Nephron progenitor cell (in vitro differentiated cells): ENCODE data around the gene MERTK.
"Not testable (repeated sequence)": the region's sequence is repeated elsewhere in the genome, so short reads cannot be mapped to it uniquely, and the experiment has no call there.

Source experiments
- DNase-seq: peaks from one replicate; pipeline ENCODE4 v3.0.0; 2021
- H3K27ac Mint-ChIP-seq: 2 replicates; pipeline ENCODE4 v1.8.0; 2021; ENCODE audit warnings: mild to moderate bottlenecking, moderate library complexity, mixed read lengths
- H3K27me3 Mint-ChIP-seq: 2 replicates; pipeline ENCODE4 v1.8.0; 2021; ENCODE audit warnings: mild to moderate bottlenecking, low read depth, mixed read lengths; ENCODE audit not compliant: poor library complexity
- H3K36me3 Mint-ChIP-seq: 2 replicates; pipeline ENCODE4 v1.8.0; 2021; ENCODE audit warnings: low read depth, mixed read lengths
- H3K4me1 Mint-ChIP-seq: 2 replicates; pipeline ENCODE4 v1.8.0; 2021; ENCODE audit warnings: mixed read lengths
- H3K4me3 Mint-ChIP-seq: 2 replicates; pipeline ENCODE4 v1.8.0; 2021; ENCODE audit warnings: mild to moderate bottlenecking, moderate library complexity, mixed read lengths
- H3K9me3 Mint-ChIP-seq: 2 replicates; pipeline ENCODE4 v1.8.0; 2021; ENCODE audit warnings: mild to moderate bottlenecking, moderate library complexity, mixed read lengths
- TF ChIP-seq, protein P1 (sequence below): fragments of 200-600 bp; sonication (generic); IDR thresholded peaks from 2 replicates; pipeline ENCODE4 v1.5.0; 2021; ENCODE audit warnings: antibody characterized with exemption

Gene MERTK

DNA sequence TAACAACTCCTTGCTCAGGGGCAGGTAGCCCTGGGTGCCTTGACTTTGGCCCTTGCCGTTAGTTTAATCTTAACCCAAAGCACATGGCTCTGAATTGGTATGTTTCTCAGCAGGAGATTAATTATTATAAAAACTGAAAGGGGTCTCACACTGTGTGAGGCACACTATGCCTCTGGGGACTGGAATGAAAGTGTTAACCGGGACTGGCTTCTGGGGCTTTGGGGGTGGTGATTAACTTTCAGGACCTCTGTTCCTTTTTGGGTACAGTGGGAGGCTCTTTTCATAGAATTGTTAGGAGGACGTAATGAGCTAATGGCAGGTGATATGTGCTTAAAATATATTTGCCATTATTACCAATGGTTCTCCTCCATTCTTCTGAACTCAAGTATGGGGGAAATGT lies 5.1 kb downstream of the MERTK start:
- DNase-seq, result no peak
- TF ChIP-seq, protein P1, sequence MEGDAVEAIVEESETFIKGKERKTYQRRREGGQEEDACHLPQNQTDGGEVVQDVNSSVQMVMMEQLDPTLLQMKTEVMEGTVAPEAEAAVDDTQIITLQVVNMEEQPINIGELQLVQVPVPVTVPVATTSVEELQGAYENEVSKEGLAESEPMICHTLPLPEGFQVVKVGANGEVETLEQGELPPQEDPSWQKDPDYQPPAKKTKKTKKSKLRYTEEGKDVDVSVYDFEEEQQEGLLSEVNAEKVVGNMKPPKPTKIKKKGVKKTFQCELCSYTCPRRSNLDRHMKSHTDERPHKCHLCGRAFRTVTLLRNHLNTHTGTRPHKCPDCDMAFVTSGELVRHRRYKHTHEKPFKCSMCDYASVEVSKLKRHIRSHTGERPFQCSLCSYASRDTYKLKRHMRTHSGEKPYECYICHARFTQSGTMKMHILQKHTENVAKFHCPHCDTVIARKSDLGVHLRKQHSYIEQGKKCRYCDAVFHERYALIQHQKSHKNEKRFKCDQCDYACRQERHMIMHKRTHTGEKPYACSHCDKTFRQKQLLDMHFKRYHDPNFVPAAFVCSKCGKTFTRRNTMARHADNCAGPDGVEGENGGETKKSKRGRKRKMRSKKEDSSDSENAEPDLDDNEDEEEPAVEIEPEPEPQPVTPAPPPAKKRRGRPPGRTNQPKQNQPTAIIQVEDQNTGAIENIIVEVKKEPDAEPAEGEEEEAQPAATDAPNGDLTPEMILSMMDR, result no peak
- Mint-ChIP-seq H3K36me3 (no peaks in the 10 kb centered on the region), H3K27me3 (peaks cover 27% of the 10 kb centered on the region), H3K27ac (no peak overlapping the region), H3K9me3 (no peaks in the 10 kb centered on the region), H3K4me3 (no peak overlapping the region), H3K4me1 (peaks cover 36% of the 10 kb centered on the region)

DNA sequence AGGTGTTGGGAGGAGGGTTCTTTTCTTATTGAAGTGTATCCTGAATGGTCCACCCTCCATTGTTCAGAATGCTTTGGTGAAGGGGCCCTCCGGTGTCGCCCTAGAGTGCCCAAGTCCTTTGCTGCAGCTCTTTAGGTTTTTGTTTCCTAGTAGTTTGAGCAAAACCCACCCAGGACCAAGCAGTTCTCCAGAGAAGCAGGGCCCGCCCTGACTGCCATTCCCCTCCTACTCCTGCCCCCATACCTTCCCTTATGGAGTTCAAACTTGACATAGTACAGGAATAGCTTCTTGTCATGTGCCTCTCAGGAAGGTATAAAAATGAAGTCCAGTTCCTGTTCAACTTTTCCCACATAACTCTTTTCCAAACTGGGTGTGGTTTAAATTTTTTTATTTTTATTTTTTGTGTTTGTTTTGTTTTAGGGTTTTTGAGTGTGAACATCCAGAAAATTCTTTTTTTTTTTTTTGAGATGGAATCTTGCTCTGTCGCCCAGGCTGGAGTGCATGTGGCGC lies 5.6 kb downstream of the MERTK start:
- no peak overlapping the region for H3K4me3 Mint-ChIP-seq
- H3K4me1 Mint-ChIP-seq, result peaks cover 40% of the 10 kb centered on the region
- peaks cover 29% of the 10 kb centered on the region for H3K27me3 Mint-ChIP-seq
- DNase-seq, result no peak
- no peaks in the 10 kb centered on the region for H3K36me3 Mint-ChIP-seq
- no peaks in the 10 kb centered on the region for H3K9me3 Mint-ChIP-seq
- TF ChIP-seq, protein P1, result no peak
- no peak overlapping the region for H3K27ac Mint-ChIP-seq

DNA sequence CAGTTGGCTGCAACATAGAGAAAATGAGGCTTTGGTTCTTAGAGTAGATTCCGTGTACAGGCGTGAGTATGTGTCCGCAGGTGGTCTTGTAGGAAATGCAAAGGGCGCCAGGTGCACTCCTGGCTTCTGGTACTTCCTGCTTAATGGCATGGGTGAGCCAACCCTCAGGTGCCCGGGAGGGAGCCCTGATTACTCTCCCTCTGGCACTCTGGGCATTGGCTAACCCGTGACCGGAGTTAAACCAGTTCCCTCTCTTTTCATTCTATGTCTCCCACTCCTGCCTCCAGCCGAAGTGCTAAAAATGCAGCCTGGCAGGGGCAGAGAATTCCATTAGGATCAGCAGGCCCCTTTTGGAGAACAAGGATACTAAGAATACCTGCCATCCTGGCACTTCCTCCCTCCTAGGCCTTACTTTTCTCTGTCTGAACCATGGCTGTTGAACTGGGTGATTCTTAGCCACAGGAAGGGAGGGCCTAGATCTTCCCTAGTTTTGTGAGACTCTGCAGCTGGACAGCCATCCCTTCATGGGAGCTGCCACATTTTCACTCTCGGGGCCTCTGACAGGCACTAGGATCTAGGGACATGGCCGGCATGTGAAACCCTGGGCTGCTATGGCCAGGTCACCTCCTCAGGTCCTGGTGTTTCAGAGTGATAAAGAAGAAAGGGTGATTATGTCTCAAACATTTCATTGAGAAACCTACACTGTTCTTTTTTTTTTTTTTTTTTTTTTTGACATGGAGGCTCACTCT lies 6.5 kb downstream of the MERTK start:
- DNase-seq, result no peak
- no peaks in the 10 kb centered on the region for H3K36me3 Mint-ChIP-seq
- H3K9me3 Mint-ChIP-seq, result no peaks in the 10 kb centered on the region
- H3K27me3 Mint-ChIP-seq, result peaks cover 23% of the 10 kb centered on the region
- H3K4me3 Mint-ChIP-seq, result no peak overlapping the region
- no peak overlapping the region for H3K27ac Mint-ChIP-seq
- H3K4me1 Mint-ChIP-seq, result peaks cover 40% of the 10 kb centered on the region
- TF ChIP-seq, protein P1, result no peak

DNA sequence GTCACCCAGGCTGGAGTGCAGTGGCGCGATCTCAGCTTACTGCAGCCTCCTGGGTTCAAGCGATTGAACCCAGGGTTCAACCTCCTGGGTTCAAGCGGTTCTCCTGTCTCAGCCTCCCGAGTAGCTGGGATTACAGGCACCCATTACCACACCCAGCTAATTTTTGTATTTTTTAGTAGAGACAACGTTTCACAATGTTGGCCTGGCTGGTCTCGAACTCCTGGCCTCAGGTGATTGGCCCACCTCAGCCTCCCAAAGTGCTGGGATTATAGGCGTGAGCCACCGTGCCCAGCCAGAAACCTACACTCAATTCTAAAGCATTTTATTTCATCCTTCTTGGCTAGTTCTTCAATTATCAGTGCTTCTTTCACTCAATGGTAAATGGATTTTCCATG lies 7.1 kb downstream of the MERTK start:
- Mint-ChIP-seq H3K27me3 (peaks cover 17% of the 10 kb centered on the region), H3K4me1 (peaks cover 40% of the 10 kb centered on the region)
- not testable (repeated sequence) for H3K9me3 Mint-ChIP-seq, DNase-seq, H3K4me3 Mint-ChIP-seq, H3K27ac Mint-ChIP-seq, H3K36me3 Mint-ChIP-seq

DNA sequence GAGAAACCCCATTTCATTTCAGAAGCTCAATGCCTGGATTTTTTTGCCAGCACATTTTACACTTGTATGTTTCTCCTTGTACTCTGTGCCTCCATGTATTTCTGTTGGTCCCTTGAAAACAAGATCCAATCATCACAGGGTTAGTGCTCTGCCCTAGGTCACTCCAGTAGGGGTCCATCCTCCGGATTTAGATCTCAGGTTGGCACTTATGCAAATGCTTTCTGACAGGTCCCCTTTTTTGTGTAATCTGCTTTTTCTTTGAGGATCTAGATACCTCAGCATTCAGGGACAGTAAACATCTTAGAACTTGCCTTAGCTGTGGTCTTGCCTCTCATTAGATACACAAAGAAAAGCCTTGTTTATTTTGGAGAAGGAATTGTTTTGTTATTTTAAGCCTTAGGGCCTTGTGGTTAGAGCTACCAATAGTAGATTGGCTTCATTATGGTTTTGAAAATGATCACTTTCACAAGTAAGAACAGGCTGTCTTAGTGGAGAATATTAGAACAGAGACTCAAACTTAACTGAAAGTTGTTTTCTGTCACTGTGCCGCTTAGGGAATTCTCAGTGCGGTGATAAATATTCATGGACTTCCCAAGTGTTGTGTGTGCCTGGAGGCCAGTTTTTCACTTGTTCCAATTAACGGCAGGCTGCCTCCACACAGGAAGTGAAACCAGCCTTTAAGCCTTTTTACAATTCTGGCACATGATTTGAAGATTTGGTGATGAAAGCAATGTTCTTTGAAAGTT lies 7.8 kb downstream of the MERTK start:
- H3K36me3 Mint-ChIP-seq, result no peaks in the 10 kb centered on the region
- no peak overlapping the region for H3K4me3 Mint-ChIP-seq
- H3K9me3 Mint-ChIP-seq, result no peaks in the 10 kb centered on the region
- peaks cover 10% of the 10 kb centered on the region for H3K27me3 Mint-ChIP-seq
- TF ChIP-seq, protein P1, result no peak
- no peak for DNase-seq
- peaks cover 40% of the 10 kb centered on the region for H3K4me1 Mint-ChIP-seq
- no peak overlapping the region for H3K27ac Mint-ChIP-seq

DNA sequence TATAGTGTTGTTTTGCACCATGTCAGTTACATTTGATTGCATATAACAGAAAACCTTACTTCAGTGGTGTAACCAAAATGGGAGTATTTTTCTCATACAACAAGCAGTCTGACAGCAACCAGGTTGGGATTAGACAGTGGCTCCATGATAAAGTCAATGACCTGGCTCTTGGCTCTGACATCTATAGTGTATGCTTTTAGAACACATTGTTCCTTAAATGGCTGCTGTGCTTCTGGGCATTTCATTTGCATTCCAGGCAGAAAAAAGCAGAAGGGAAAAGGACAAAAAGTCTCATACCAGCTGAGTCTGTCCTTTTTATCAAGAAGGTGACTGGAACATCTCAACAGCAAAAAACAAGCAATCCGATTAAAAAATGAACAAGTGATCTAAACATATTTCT lies 10.2 kb downstream of the MERTK start:
- no peak for DNase-seq
- TF ChIP-seq, protein P1, result no peak
- Mint-ChIP-seq H3K27ac (no peak overlapping the region), H3K36me3 (no peaks in the 10 kb centered on the region), H3K4me3 (no peak overlapping the region), H3K9me3 (no peaks in the 10 kb centered on the region), H3K4me1 (peaks cover 35% of the 10 kb centered on the region), H3K27me3 (peaks cover 9% of the 10 kb centered on the region)
